OCI-LY3 (cell line): Measurements from ENCODE around the gene DIPK1A.

ENCODE experiments used
- H2AFZ ChIP-seq: fragments of 200-600, 300-600 bp; shearing (Covaris generic); 2 replicates; pipeline ENCODE4 v1.6.0; 2014; ENCODE audit warnings: antibody characterized with exemption, low read depth, low read length
- H3K27ac ChIP-seq: fragments of 200-600, 300-600 bp; sonication (generic); 2 replicates; pipeline ENCODE4 v1.5.1; 2014; ENCODE audit warnings: mild to moderate bottlenecking, low read length, moderate library complexity, mixed read lengths
- H3K27me3 ChIP-seq: fragments of 200-600, 300-600 bp; sonication (generic); 2 replicates; pipeline ENCODE4 v1.6.1; 2014; ENCODE audit warnings: low read depth, low read length, mixed read lengths
- H3K36me3 ChIP-seq: fragments of 200-600, 300-600 bp; sonication (generic); replicated peaks from 2 replicates; pipeline ENCODE3; 2014; ENCODE audit warnings: low read depth, low read length, mixed read lengths
- H3K4me1 ChIP-seq: fragments of 300-600, 200-600 bp; sonication (generic); 2 replicates; pipeline ENCODE4 v1.6.1; 2014; ENCODE audit warnings: low read length, mixed read lengths
- H3K4me2 ChIP-seq: fragments of 200-600, 300-600 bp; sonication (generic); 2 replicates; pipeline ENCODE4 v1.6.1; 2014; ENCODE audit warnings: low read length, mixed read lengths
- H3K4me3 ChIP-seq: fragments of 300-600, 200-600 bp; sonication (generic); 2 replicates; pipeline ENCODE4 v1.5.1; 2014; ENCODE audit warnings: antibody characterized with exemption, mild to moderate bottlenecking, low read length, moderate library complexity
- H3K79me2 ChIP-seq: fragments of 300-600, 200-600 bp; shearing (Covaris generic); 2 replicates; pipeline ENCODE4 v1.6.1; 2014; ENCODE audit warnings: mild to moderate bottlenecking, low read length, mixed read lengths
- H3K9ac ChIP-seq: fragments of 300-600, 200-600 bp; shearing (Covaris generic); 2 replicates; pipeline ENCODE4 v1.6.0; 2014; ENCODE audit warnings: mild to moderate bottlenecking, low read length, moderate library complexity
- H3K9me3 ChIP-seq: fragments of 200-600, 300-600 bp; shearing (Covaris generic); 2 replicates; pipeline ENCODE4 v1.6.1; 2014; ENCODE audit warnings: low read length, mixed read lengths; ENCODE audit not compliant: insufficient read depth
- H4K20me1 ChIP-seq: fragments of 200-600, 300-600 bp; sonication (generic); 2 replicates; pipeline ENCODE4 v1.6.1; 2016; ENCODE audit warnings: low read length, mixed read lengths; ENCODE audit not compliant: insufficient read depth
- CTCF ChIP-seq: fragments of 200-600, 300-600 bp; sonication (generic); IDR thresholded peaks from 2 replicates; pipeline ENCODE4 v1.5.1; 2014; ENCODE audit warnings: antibody characterized with exemption, low read length, low read depth
- EZH2phosphoT487 ChIP-seq: fragments of 200-600 bp; shearing (Covaris generic); IDR thresholded peaks from 2 replicates; pipeline ENCODE4 v1.6.1; 2018; ENCODE audit warnings: antibody characterized with exemption, mixed run types, low read depth

DIPK1A gene

GRCh38 chr1:92822879-92823278 is 138.4 kb downstream of the DIPK1A start:
- H3K4me1 ChIP-seq: peaks cover 3% of the 10 kb centered on the region; the same call in 1 of the 2 replicates
- TF ChIP-seq CTCF (no peak), EZH2phosphoT487 (no peak)

GRCh38 chr1:92820551-92820950 is 140.7 kb downstream of the DIPK1A start:
- Histone ChIP-seq H3K27me3 (no peaks in the 10 kb centered on the region), H4K20me1 (no peaks in the 10 kb centered on the region), H3K4me3 (no peak overlapping the region), H3K36me3 (no peaks in the 10 kb centered on the region), H3K9me3 (no peaks in the 10 kb centered on the region), H3K4me2 (no peak overlapping the region), H3K27ac (no peak overlapping the region), H3K4me1 (peaks cover 3% of the 10 kb centered on the region; the same call in 1 of the 2 replicates), H2AFZ (no peak overlapping the region), H3K79me2 (no peaks in the 10 kb centered on the region), H3K9ac (no peak overlapping the region)
- no peak for TF ChIP-seq CTCF
- TF ChIP-seq EZH2phosphoT487: no peak

More at GRCh38 chr1:92822879-92823278, 138.4 kb downstream of the DIPK1A start:
- no peaks in the 10 kb centered on the region for H3K79me2 ChIP-seq
- H3K27ac ChIP-seq: no peak overlapping the region
- no peak overlapping the region for H2AFZ ChIP-seq
- no peaks in the 10 kb centered on the region for H3K9me3 ChIP-seq
- H3K4me3 ChIP-seq: no peak overlapping the region
- H4K20me1 ChIP-seq: no peaks in the 10 kb centered on the region
- no peak overlapping the region for H3K9ac ChIP-seq
- H3K27me3 ChIP-seq: no peaks in the 10 kb centered on the region
- no peaks in the 10 kb centered on the region for H3K36me3 ChIP-seq
- no peak overlapping the region for H3K4me2 ChIP-seq

- Histone ChIP-seq H2AFZ (no peak overlapping the region), H3K4me2 (no peak overlapping the region), H3K4me3 (no peak overlapping the region), H3K36me3 (no peaks in the 10 kb centered on the region), H3K4me1 (peaks cover 3% of the 10 kb centered on the region; the same call in 1 of the 2 replicates), H3K27ac (no peak overlapping the region), H3K9me3 (no peaks in the 10 kb centered on the region), H3K79me2 (no peaks in the 10 kb centered on the region), H3K27me3 (no peaks in the 10 kb centered on the region), H4K20me1 (no peaks in the 10 kb centered on the region), H3K9ac (no peak overlapping the region)
- TF ChIP-seq CTCF: no peak
- TF ChIP-seq EZH2phosphoT487: no peak
Observed at GRCh38 chr1:92820024-92820423, 141.2 kb downstream of the DIPK1A start.

GRCh38 chr1:92817986-92818764 is 143.1 kb downstream of the DIPK1A start:
- H3K4me2 ChIP-seq: no peak overlapping the region
- H3K4me1 ChIP-seq: peaks cover 3% of the 10 kb centered on the region; the same call in 1 of the 2 replicates
- H2AFZ ChIP-seq: no peak overlapping the region
- H4K20me1 ChIP-seq: no peaks in the 10 kb centered on the region
- no peaks in the 10 kb centered on the region for H3K36me3 ChIP-seq
- TF ChIP-seq CTCF: peak; percentile 42
- no peak for TF ChIP-seq EZH2phosphoT487
- H3K27me3 ChIP-seq: no peaks in the 10 kb centered on the region
- no peak overlapping the region for H3K4me3 ChIP-seq
- no peaks in the 10 kb centered on the region for H3K9me3 ChIP-seq
- H3K9ac ChIP-seq: no peak overlapping the region
- no peaks in the 10 kb centered on the region for H3K79me2 ChIP-seq
- H3K27ac ChIP-seq: no peak overlapping the region
